Frontal cortex (tissue), 4 donors: ENCODE measurements around the gene LPAR6. TPM values are rescaled to one million over a fixed set of nuclear protein-coding genes. Genes with fewer than 3 reads are reported as not detected.
"Not testable (repeated sequence)": the region's sequence is repeated elsewhere in the genome, so short reads cannot be mapped to it uniquely, and the experiment has no call there.

Experiments
- DNase-seq, 2 donors: peaks; one replicate each; pipeline ENCODE4 v3.0.0; 2012; ENCODE audit warnings: low spot score in 2 of 2
- FAIRE-seq: peaks from 2 replicates; lab custom pipeline; 2012; peaks lifted over from hg19 to GRCh38; lab: Jason Lieb, UNC
- total RNA-seq: library from RNA; depleted of rRNA; stranded (reverse); fragments of >200 nt; gene quantifications from one replicate; pipeline ENCODE4 v1.2.3, GENCODE V29; 2014
- donor health status: control.
- donor health status: control.
- donor health status: control.

Gene LPAR6, protein sequence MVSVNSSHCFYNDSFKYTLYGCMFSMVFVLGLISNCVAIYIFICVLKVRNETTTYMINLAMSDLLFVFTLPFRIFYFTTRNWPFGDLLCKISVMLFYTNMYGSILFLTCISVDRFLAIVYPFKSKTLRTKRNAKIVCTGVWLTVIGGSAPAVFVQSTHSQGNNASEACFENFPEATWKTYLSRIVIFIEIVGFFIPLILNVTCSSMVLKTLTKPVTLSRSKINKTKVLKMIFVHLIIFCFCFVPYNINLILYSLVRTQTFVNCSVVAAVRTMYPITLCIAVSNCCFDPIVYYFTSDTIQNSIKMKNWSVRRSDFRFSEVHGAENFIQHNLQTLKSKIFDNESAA
- 7.3 TPM for total RNA-seq

DNA sequence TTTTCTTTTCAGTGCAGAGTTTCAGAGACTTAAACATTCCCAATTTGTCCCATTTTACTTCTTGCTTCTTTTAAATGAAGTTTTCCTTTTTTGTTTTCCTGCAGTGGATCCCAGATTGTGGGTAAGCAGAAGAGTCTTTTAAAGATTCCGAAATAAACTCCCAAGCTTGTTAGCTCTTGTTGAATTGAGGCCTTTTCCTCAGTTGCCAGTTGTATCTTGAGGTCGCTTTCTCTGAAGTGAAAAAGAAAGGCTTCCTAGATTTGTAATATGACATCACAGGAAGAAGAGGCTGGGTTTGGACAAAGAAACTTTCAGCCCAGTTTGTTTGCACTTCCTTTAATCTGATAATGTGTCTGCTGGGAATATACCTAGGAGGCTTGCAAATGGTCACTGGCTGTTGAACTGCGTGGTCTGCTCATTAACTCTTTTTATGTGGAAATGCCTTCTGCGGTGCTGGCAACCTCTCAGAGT lies at the start of gene LPAR6:
TSS of gene LPAR6 (minus strand) at position 233 of the 471 bp plus-strand sequence. CDS start 690 bp downstream, outside the sequence.
- DNase-seq = no peak

DNA sequence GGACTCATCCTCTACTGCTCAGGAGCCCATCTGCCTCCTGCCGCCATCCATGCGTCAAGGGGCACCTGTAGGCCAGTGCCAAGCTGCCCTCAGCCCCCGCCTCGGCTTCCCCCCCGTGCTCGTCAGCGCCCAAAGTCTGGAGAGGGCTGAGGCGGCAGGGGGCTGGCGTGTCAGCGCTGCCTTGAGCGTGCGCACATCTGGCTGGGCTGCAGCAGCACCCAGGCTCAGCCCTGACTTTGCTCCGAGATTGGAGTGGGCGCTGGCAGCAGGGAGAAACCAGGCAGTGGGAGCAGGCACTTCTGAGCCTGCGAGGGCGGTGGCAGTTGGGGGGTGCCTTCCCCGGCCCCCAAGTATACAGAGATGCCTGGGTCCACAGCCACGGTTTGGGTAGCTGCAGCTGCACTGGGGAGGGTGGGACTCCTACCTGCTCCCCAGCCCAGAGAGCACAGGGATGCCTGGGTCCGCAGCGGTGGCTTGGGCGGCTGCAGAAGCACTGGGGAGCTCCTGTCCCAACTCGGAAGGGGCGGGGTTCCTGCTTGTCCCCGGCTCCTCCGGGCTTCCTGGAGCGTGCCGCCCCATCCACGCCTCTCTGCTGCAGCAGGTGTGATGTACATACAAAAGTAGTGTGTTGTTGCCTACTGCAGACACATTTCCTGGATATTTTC lies 44.8 kb upstream of the LPAR6 start:
- DNase-seq (no peak), FAIRE-seq (no peak)

More for the DNA sequence above, at the start of gene LPAR6:
- no peak for FAIRE-seq

DNA sequence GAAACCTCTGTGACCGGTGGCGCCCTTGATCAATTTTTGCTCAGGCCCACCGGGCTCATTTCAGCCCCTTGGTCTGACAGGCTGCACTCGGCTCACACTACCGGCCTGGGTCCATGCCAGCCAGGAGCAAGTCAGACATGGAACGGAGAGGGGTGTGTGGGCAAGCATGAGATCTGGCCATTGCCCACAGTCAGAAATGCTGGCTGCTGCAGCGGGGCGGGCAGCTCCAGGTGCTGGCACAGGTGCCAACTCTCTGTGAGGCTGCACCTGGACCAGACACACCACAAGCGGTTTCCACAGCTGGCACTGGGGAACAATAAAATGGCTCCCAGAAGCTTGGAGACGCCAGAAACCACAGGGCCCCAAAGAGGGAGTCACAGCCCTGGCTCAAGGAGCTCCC lies 43.6 kb upstream of the LPAR6 start:
- FAIRE-seq = no peak

DNA sequence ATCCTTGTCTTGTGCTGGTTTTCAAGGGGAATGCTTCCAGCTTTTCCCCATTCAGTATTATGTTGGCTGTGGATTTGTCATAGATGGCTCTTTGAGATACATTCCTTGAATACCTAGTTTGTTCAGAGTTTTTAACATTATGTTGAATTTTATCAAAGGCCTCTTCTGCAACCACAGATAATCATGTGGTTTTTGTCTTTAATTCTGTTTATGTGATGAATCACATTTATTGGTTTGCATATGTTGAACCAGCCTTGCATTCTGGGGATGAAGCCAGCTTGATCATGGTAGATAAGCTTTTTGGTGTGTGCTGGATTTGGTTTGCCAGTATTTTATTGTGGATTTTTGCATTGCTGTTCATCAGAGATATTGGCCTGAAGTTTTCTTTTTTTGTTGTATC lies 38.3 kb upstream of the LPAR6 start:
- FAIRE-seq, DNase-seq: not testable (repeated sequence)

More for the DNA sequence above, 43.6 kb upstream of the LPAR6 start:
- no peak for DNase-seq

DNA sequence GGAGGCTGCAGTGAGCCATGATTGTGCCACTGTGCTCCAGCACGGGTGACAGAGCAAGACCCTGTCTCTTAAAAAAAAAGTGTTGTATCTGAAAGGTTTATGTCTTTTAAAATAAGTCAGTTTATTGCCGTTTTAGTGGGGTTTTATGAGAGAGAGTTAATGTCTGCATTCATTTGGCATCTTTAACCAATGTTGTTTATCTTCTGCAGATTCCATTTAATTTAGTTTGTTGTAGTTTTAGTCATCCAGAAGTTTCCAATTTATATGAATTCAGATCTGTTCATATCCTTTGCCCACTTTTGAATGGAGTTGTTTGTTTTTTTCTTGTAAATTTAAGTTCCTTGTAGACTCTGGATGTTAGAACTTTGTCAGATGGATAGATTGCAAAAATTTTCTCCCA lies 36.7 kb upstream of the LPAR6 start:
- FAIRE-seq (no peak), DNase-seq (no peak)

DNA sequence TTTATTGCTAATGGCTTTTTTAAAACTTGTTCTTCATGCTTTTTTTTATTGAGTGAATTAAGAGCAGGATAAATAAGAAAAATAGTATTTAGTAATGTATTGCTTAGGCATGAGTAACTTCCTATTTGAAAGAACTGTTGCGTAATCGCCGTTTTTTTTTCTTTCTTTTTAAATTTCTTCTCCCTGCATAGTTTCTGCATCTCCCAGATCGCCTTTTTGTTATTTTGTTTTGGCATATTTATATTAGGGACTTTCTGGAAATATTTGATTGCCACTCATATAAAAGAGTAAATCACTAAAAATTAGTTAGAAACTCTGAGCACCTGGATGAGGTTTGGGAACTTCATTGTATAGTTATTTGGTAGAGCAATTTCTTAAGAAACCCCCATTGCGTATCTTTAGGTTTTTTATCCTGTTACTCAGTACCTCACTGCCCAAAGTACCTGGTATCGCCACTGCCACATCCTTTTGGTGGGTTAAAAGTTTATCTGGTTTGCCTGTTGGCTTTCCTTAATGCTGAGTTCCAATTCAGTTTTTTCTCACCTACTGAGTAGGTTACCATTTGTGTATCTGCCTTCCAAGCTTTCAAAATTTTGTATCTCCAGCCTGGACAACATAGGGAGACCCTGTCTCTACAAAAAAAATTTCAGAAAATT lies 36.2 kb upstream of the LPAR6 start:
- FAIRE-seq = no peak
- DNase-seq = no peak

DNA sequence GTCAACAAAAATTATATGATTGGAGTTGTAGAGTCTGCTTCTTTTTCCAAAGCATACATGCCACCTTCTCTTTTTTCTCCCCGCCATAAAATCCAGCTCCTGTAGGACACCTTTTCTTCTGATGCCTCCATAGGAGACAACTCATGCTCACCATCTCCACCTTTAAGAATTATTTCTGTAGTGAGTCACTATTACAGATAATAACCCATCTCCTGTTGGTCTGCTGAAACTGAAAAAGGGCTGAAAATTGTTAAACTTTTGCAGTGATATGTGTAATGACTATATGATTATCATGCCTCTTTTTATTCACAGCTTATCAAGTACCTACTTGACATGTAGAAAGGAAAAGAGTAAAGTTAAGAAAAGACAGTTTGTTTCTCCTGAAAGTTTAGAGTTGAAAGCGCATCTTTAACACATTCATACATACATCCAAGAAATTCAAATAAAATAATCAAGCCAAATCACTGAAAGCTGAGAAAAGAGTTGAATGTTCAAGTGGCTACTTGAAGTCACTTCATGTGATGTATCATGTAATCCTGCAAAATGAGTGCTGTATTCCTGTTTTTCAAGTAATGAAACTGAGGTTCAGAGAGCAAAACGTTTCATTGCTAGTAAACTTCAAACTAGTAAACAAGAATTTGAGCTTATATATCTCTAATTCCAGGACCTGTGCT lies 35.5 kb upstream of the LPAR6 start:
- FAIRE-seq (no peak), DNase-seq (no peak)

DNA sequence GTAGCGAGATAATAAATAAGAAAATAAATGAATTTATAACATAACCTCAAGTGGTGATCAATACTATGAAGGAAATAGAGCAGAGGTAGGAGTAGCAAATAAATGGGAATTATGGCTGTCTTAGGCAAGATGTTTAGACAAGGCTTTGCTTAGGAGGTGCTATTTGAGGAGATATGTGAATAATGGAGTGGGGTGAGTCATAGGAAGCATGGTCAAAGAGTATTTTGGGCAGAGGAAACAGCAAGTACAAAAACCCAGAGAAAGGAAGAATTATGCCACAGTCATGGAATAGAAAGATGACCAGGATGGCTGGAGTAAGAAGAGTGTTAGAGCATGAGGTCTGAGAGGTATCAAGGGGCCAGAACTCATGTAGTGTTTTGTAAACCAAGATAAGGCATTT lies 33.6 kb upstream of the LPAR6 start:
- DNase-seq (no peak), FAIRE-seq (no peak)

DNA sequence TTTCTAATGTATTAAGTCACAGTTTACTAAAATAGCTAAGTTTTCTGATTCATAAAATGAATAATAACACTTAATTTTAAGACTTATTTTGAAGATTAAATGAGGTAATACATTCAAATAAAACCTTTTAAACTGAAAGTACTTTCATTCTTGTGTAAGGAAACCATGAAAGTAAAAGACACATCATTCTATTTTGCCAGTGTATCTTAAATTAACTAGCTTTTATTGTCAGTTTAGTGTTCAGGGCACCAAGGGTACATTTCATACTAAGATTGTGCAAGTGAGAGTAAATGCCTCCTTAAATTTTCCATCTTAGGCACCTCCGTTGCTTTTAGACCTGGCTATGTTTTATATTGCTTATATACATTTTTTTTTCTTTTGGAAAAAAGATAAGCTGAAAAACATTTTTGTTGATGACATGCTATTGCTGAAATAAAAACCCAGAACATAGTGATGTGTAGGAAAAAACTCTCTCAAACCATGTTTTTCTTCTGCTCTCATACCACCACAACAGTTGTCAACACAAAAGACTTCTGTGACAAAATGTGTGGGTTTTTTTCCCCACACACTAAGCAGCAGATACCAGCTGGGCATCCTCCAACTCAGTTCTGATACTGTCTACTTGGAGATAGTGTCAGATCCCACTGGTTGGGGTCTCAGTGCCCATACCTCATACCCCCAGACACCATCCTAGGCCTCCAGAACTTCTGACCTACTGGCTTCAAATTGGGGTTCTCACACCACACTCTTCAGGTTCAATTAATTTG lies 30.7 kb upstream of the LPAR6 start:
- DNase-seq (no peak), FAIRE-seq (no peak)

DNA sequence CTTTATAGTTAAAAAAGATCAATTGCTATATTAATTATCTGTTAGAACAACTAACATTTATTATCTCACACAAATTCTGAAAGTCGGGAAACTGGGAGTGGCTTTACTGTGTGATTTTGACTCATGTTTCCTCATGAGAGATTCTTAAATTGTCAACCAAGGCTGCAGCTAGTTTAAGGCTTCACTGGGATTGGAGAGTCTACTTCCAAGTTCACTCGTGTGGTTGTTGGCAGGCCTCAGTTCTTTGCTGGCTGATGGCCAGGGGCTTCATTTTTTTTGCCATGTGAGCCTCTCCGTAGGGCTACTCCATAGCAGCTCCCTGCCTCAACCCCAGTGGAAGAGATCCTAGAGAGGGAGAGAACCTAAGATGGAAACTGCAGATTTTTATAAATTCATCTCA lies 24.5 kb upstream of the LPAR6 start:
- FAIRE-seq = no peak

DNA sequence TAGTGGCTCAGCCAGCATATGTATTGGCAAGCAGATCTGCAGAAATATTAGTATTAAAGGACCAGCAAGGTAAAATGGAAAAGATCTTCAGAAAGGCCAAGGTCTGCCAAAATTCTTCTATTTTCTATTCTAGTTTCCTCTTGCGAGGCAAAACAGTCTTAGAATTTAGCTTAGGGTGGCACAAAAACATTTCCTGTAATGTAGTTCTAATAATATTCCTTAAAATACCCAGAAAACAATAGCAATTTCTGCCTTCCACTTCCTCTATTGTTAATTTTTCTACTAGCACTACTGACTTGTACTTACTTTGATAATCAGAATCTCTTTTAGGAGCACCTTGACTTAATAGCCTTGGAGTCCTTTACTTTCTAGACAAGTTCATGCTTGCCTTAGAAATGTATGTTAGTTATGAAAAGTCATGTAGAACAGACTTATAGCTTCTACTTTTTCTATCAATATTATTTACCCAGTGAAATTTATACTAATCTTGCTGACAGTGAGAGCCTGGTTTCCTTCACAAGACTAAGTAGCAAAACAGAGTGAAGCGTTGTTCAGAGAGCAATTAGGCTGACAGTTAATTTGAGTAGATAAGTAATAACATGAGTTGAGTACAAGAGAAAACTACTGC lies 23.9 kb upstream of the LPAR6 start:
- FAIRE-seq = no peak
- no peak for DNase-seq

More for the DNA sequence above, 24.5 kb upstream of the LPAR6 start:
- DNase-seq = no peak

DNA sequence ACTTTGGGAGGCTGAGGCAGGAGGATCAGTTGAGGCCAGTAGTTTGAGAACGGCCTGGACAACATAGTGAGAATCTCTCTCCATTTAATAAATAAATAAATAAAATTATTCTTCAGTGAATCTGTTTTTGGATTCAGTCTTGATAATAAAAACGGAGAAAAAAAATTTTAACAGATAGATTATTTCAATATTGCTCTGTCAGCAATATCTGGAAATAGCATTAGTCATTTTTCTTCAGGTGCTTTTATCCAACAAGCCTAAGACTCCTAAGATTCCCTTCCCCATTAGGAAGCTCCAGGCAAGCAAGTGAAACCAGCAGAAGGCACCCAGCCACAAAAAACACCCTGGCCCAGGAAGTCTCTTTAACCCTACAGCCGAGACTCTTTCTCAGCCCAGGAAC lies 21.3 kb upstream of the LPAR6 start:
- DNase-seq (no peak), FAIRE-seq (no peak)

DNA sequence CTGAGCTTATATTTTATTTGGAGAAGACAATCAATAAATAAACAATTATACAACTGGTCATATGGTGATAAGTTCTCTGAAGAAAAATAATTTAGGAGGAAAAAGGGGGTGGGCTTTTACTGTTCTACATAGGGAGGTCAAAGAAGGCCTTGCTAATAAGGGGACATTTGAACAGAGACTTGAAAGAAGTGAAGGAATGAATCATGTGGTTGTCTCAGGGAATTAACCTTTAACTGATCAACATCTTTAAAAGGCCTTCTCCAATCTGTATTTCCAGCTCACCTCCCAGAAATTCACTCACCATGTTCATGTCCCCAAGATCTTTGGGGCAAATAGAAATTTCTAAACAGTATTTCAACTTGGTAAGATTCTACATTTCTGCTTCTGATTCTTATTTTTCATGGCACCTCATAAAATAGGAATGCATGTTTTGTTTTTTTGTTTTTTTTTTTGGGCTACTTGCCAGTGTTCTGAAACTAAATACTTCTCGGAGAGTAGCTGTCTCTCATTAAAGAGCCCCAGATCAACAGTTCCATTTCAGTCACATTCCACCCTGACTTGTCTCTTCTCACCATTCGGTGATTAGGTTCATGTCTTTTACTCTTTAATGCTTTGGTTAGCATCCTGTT lies 19.2 kb upstream of the LPAR6 start:
- DNase-seq (no peak), FAIRE-seq (no peak)

DNA sequence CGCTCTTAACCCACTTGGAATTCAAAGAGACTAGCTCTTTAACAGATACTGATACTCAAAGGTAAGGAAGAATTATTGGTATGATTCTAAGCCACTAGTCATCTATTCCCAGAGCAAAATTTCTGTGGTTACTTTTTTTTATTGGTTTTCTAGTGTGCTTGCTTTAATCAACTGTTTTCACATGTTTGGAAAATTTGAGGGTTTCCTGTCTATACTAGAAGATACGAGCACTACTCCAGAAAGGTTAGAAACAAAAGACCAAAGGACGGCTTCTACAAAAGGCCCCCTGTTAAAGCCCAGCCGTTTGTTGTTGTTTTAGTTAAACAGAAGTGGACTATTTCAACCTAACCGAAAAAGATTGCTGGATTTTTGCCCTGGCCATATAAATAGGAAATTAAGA lies 18.5 kb upstream of the LPAR6 start:
- FAIRE-seq = no peak
- DNase-seq = no peak

DNA sequence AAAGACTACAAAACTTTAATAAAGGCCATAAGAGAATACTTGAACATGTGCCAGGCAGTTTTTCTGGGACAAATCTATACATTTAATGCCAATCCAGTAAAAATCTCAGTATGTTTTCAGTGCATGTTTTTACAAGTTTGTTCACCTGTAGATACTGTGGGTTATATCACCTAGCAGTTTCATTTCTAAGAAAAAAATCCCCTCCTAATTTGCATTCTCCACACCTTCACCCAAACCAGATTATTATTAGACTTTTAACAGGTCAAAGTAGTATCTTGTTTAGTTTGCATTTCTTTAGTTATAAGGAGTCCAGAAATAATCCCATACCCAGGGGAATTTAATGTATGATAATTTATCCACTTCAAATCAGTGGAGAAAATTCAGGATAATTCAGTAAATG lies 17.0 kb upstream of the LPAR6 start:
- DNase-seq = no peak
- FAIRE-seq = no peak

DNA sequence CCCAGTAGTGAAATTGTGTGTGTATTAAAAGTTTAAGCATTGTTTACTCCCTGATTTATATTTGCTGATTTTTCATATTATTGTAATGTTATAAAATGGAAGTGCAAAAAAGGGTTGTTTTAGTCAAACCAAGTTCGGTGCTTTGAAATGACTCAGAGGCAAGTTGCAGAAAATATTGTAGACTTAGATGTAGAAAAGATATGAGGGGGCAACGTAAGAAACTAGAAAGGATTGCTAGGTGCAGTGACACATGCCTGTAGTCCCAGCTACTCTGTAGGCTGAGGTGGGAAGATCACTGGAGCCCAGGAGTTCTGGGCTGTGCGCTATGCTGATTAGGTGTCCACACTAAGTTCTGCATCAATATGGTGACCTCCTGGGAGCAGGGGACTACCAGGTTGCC lies 16.1 kb upstream of the LPAR6 start:
- DNase-seq (no peak), FAIRE-seq (no peak)

DNA sequence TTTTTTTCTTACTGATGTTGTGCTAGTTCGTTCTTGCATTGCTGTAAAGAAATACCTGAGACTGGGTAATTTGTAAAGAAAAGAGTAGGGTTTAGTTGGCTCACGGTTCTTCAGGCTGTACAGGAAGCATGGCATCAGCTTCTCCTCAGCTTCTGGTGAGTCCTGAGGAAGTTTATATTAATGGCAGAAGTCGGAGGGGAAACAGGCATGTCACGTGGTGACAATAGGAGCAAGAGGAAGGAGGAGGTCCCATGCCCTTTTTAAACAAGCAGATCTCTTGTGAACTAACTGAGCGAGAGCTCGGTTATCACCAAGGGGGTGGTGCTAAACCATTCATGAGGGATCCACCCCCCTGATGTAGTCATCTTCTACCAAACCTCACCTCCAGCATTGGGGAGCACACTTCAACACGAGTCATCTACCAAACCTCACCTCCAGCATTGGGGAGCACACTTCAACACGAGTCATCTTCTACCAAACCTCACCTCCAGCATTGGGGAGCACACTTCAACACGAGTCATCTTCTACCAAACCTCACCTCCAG lies 13.9 kb upstream of the LPAR6 start:
- not testable (repeated sequence) for FAIRE-seq, DNase-seq

DNA sequence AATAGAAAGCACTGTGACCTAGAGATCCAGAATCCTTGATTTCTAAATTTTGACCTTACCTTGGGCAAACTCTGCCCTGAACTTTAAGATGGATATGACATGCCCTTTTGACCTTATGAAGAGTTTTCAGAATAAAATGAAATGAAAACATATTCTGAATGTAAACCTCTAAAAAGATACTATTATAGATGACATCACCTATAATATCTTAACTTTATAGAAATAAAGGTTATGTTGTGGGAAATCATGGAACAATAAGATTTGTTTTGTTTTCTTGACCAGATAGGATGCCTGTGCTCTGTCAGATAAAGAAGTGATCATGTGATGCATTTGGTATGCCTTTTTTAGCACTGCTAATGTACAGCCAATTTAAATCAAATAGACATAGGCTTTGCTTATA lies 13.1 kb upstream of the LPAR6 start:
- FAIRE-seq = no peak

More for the DNA sequence above, 13.1 kb upstream of the LPAR6 start:
- DNase-seq = no peak
